Measurements from ENCODE around the gene LY86.

LY86 gene

GRCh38 chr6:6570929-6571671 lies 17.4 kb upstream of the LY86 start:
- DNase-seq, result no peak

GRCh38 chr6:6575143-6575542 lies 13.4 kb upstream of the LY86 start:
- no peak for DNase-seq

GRCh38 chr6:6577735-6578134 lies 10.8 kb upstream of the LY86 start:
- no peak for DNase-seq

- no peak for DNase-seq
Measured at GRCh38 chr6:6579281-6579680, 9.2 kb upstream of the LY86 start.

- no peak for DNase-seq
Measured at GRCh38 chr6:6580225-6580856, 8.2 kb upstream of the LY86 start.

- DNase-seq, result no peak
Measured at GRCh38 chr6:6581054-6581453, 7.5 kb upstream of the LY86 start.

GRCh38 chr6:6582131-6582530 lies 6.4 kb upstream of the LY86 start:
- no peak for DNase-seq

- DNase-seq, result no peak
Measured at GRCh38 chr6:6583836-6584235, 4.7 kb upstream of the LY86 start.

GRCh38 chr6:6584310-6585002 lies 4.1 kb upstream of the LY86 start:
- no peak for DNase-seq

- no peak for DNase-seq
Measured at GRCh38 chr6:6585003-6585311, 3.6 kb upstream of the LY86 start.

- no peak for DNase-seq
Measured at GRCh38 chr6:6586167-6586566, 2.4 kb upstream of the LY86 start.

GRCh38 chr6:6586671-6587526 lies 1.6 kb upstream of the LY86 start:
- DNase-seq, result no peak

- no peak for DNase-seq
Measured at GRCh38 chr6:6587696-6588063, 840 bp upstream of the LY86 start.

- no peak for DNase-seq
Measured at GRCh38 chr6:6588924-6589709, 597 bp downstream of the LY86 start.

- no peak for DNase-seq
Measured at GRCh38 chr6:6590530-6590929, 2.0 kb downstream of the LY86 start.

- no peak for DNase-seq
Measured at GRCh38 chr6:6591778-6592465, 3.4 kb downstream of the LY86 start.

- DNase-seq, result no peak
Measured at GRCh38 chr6:6592826-6593475, 4.4 kb downstream of the LY86 start.

GRCh38 chr6:6593867-6594468 lies 5.4 kb downstream of the LY86 start:
- DNase-seq, result no peak

GRCh38 chr6:6595025-6595424 lies 6.5 kb downstream of the LY86 start:
- no peak for DNase-seq

- DNase-seq, result no peak
Measured at GRCh38 chr6:6595952-6596351, 7.4 kb downstream of the LY86 start.
